ENCODE data around the gene SAFB.

DNA sequence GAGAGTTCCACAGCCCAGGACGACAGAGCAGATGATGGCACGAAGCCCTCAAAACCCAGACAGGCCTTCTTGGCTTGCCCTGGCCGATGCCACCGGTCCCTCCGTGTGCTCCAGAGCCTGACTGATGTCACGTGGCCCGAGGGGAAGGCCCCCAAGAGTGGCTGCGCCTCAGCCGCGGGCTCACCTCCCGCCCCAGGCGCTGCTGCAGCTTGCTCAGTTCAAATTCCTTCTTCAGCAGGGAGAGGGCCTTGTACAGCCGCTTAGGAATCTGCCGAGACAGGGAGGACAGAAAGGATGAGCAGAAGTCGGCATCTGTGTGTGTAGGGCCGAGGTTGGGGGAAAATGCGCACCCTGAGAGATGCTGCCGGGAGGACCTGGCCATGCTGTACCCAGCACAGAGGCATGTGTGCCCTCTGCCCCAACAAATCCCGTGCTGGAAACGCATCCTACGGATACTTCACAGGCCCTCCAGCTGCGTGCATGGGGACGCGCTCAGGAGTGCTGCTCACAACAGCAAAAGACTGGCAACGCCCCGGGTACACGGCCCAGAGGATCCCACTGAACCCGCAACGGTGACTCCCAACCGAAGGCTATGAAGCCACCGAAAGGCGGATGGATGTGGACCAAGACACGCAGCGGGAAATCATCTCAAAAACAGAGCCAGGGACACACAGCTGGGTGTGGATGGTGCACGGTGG, 84.1 kb downstream of the SAFB start:
- TF ChIP-seq POLR2AphosphoS5 (IDR thresholded peaks at IDR 0.05; ENCODE audit: borderline replicate concordance, low read depth, low read length): no peak
- no peak for TF ChIP-seq EZH2 (IDR thresholded peaks at IDR 0.05)
